Thyroid gland (tissue), 4 donors: ENCODE results near the gene FAM168B. TPM values are rescaled to one million over a fixed set of nuclear protein-coding genes. Genes with fewer than 3 reads are reported as not detected.

Experiments used
- DNase-seq, 2 donors: peaks; one replicate each; pipeline ENCODE4 v3.0.0-alpha.2; 2019
- H3K27ac ChIP-seq, 3 donors: fragments of 200-600 bp; sonication (generic); 1 replicate in 2 of 3; 2 replicates in 1 of 3; pipeline ENCODE4 v1.5.1; 2016 to 2019; ENCODE audit warnings: mild to moderate bottlenecking in 1 of 3, moderate library complexity in 1 of 3
- H3K27me3 ChIP-seq: fragments of 200-600 bp; sonication (generic); one replicate; pipeline ENCODE4 v1.5.1; 2019
- H3K36me3 ChIP-seq, 2 donors: fragments of 200-600 bp; sonication (generic); one replicate each; pipeline ENCODE4 v1.5.1; 2016 to 2019
- H3K4me1 ChIP-seq, 2 donors: fragments of 200-600 bp; sonication (generic); one replicate each; pipeline ENCODE4 v1.5.1; 2017 to 2019
- H3K4me3 ChIP-seq, 3 donors: fragments of 200-600 bp; sonication (generic); replicated peaks in 1 of 3; 1 replicate in 2 of 3; 2 replicates in 1 of 3; pipeline ENCODE4 v1.5.1; 2016; ENCODE audit warnings: mild to moderate bottlenecking in 1 of 3
- H3K9me3 ChIP-seq: fragments of 200-600 bp; sonication (generic); one replicate; pipeline ENCODE4 v1.5.1; 2017
- CTCF ChIP-seq, 6 experiments: fragments of 200-600 bp in 3 of 6; fragments of 450-650 bp in 3 of 6; sonication (generic) in 3 of 6; IDR thresholded peaks; one replicate each; pipeline ENCODE4 v1.5.1; 2016 to 2019; ENCODE audit warnings: antibody characterized with exemption in 6 of 6, mild to moderate bottlenecking in 2 of 6, inconsistent platforms in 1 of 6, moderate library complexity in 1 of 6
- POLR2A ChIP-seq, 2 donors: fragments of 450-650 bp; IDR thresholded peaks; one replicate each; pipeline ENCODE4 v1.6.1; 2017; ENCODE audit warnings: antibody characterized with exemption in 2 of 2, mild to moderate bottlenecking in 2 of 2, moderate library complexity in 1 of 2
- WGBS, 2 donors: methylation state at CpG; one replicate each; pipeline ENCODE4 v1.1.5; 2017; 5-methylcytosine and 5-hydroxymethylcytosine counted together
- intact Hi-C: fragments of 100-400 bp; cut with DNase I; formaldehyde crosslinking; loops from one replicate; pipeline ENCODE4 v1.15.1; 2023
- total RNA-seq, 4 donors: library from RNA; depleted of rRNA; stranded (reverse); fragments of >200 nt; gene quantifications; one replicate each; pipeline ENCODE4 v1.2.3, GENCODE V29; 2016

Gene FAM168B
- total RNA-seq, 4 donors from 2014 or later = 110 to 156 (median 146) TPM

GRCh38 chr2:131043199-131044074 lies 49.8 kb downstream of the FAM168B start:
- TF ChIP-seq POLR2A (IDR thresholded peaks at IDR 0.05) (no peak), CTCF (IDR thresholded peaks at IDR 0.05) (no peak)
- WGBS, 2 donors = 94% methylated on average over 17 to 18 of the region's 18 CpGs
- H3K36me3 ChIP-seq = peaks cover 0 to under 1% of the 10 kb centered on the region in 2 donors
- no peaks in the 10 kb centered on the region for H3K9me3 ChIP-seq
- H3K27me3 ChIP-seq = no peaks in the 10 kb centered on the region
- H3K4me3 ChIP-seq = no peak overlapping the region
- no peak overlapping the region for H3K27ac ChIP-seq
- H3K4me1 ChIP-seq = peaks cover 0 to 43% of the 10 kb centered on the region in 2 donors
- DNase-seq = no peak
- intact Hi-C loops = no loop called here

- TF ChIP-seq CTCF (IDR thresholded peaks at IDR 0.05) = no peak
- TF ChIP-seq POLR2A (IDR thresholded peaks at IDR 0.05) = no peak
- 67 to 73% methylated on average over 7 of the region's 7 CpGs for WGBS, 2 donors
- Histone ChIP-seq H3K4me3 (no peak overlapping the region), H3K27me3 (no peaks in the 10 kb centered on the region), H3K4me1 (peaks cover 9 to 55% of the 10 kb centered on the region in 2 donors), H3K9me3 (no peaks in the 10 kb centered on the region), H3K36me3 (no peaks in the 10 kb centered on the region), H3K27ac (peak overlapping the region in 2 of 3 donors; percentile 30 to 40)
- DNase-seq = peak; percentile 72 to 82
- intact Hi-C loops = no loop called here
Observed at GRCh38 chr2:131042148-131042775, 51.0 kb downstream of the FAM168B start.

- TF ChIP-seq POLR2A (IDR thresholded peaks at IDR 0.05) (no peak), CTCF (IDR thresholded peaks at IDR 0.05) (no peak)
- WGBS, 2 donors = 78 to 84% methylated on average over 8 to 13 of the region's 14 CpGs
Observed at GRCh38 chr2:131041402-131042147, 51.7 kb downstream of the FAM168B start.

GRCh38 chr2:131040661-131041401 lies 52.4 kb downstream of the FAM168B start:
- intact Hi-C loops = no loop called here
- WGBS, 2 donors = 50 to 60% methylated on average over 17 to 22 of the region's 23 CpGs
- H3K4me1 ChIP-seq = peaks cover 9 to 69% of the 10 kb centered on the region in 2 donors
- TF ChIP-seq CTCF (IDR thresholded peaks at IDR 0.05) (peak in 2 of 6 experiments; percentile 29 to 43), POLR2A (IDR thresholded peaks at IDR 0.05) (no peak)
- peak; percentile 72 to 84 for DNase-seq
- no peaks in the 10 kb centered on the region for H3K9me3 ChIP-seq
- H3K27me3 ChIP-seq = no peaks in the 10 kb centered on the region
- no peaks in the 10 kb centered on the region for H3K36me3 ChIP-seq
- H3K27ac ChIP-seq = peak overlapping the region in 1 of 3 donors; percentile 63
- no peak overlapping the region for H3K4me3 ChIP-seq

More at GRCh38 chr2:131041402-131042147, 51.7 kb downstream of the FAM168B start:
- Histone ChIP-seq H3K9me3 (no peaks in the 10 kb centered on the region), H3K4me3 (no peak overlapping the region), H3K4me1 (peaks cover 9 to 62% of the 10 kb centered on the region in 2 donors), H3K36me3 (no peaks in the 10 kb centered on the region), H3K27me3 (no peaks in the 10 kb centered on the region), H3K27ac (peak overlapping the region in 1 of 3 donors; percentile 63)
- DNase-seq = no peak
- intact Hi-C loops = no loop called here
